Stimulated activated CD8-positive, alpha-beta memory T cell treated with anti-CD3 and anti-CD28 coated beads, Interleukin-4, amount 100 ng/mL, for 48 hours (primary cell): Measurements from ENCODE around the gene ZNF467.

Experiments
- DNase-seq: peaks from one replicate; pipeline ENCODE4 v3.0.0-alpha.2; 2020

The ZNF467 gene

GRCh38 chr7:149742075-149742701 lies 31.2 kb downstream of the ZNF467 start:
- DNase-seq = peak; percentile 82

GRCh38 chr7:149741629-149742028 lies 31.8 kb downstream of the ZNF467 start:
- no peak for DNase-seq

GRCh38 chr7:149736478-149737360 lies 36.7 kb downstream of the ZNF467 start:
- DNase-seq = no peak

GRCh38 chr7:149735779-149736477 lies 37.5 kb downstream of the ZNF467 start:
- DNase-seq = no peak

- no peak for DNase-seq
Measured at GRCh38 chr7:149735181-149735602, 38.2 kb downstream of the ZNF467 start.

- no peak for DNase-seq
Measured at GRCh38 chr7:149734791-149735075, 38.7 kb downstream of the ZNF467 start.

GRCh38 chr7:149733924-149734790 lies 39.2 kb downstream of the ZNF467 start:
- DNase-seq = no peak

- no peak for DNase-seq
Measured at GRCh38 chr7:149733131-149733923, 40.1 kb downstream of the ZNF467 start.

- no peak for DNase-seq
Measured at GRCh38 chr7:149732611-149733010, 40.8 kb downstream of the ZNF467 start.

- no peak for DNase-seq
Measured at GRCh38 chr7:149732111-149732561, 41.3 kb downstream of the ZNF467 start.

GRCh38 chr7:149731207-149731955 lies 42.0 kb downstream of the ZNF467 start:
- no peak for DNase-seq

- no peak for DNase-seq
Measured at GRCh38 chr7:149729983-149730801, 43.2 kb downstream of the ZNF467 start.

- DNase-seq = no peak
Measured at GRCh38 chr7:149729586-149729982, 43.8 kb downstream of the ZNF467 start.

GRCh38 chr7:149728491-149729375 lies 44.7 kb downstream of the ZNF467 start:
- DNase-seq = no peak

- DNase-seq = no peak
Measured at GRCh38 chr7:149727899-149728476, 45.4 kb downstream of the ZNF467 start.

GRCh38 chr7:149727053-149727898 lies 46.1 kb downstream of the ZNF467 start:
- no peak for DNase-seq

GRCh38 chr7:149725916-149726315 lies 47.5 kb downstream of the ZNF467 start:
- no peak for DNase-seq

GRCh38 chr7:149725426-149725821 lies 48.0 kb downstream of the ZNF467 start:
- no peak for DNase-seq
